HG02798 (cell line): Measurements from ENCODE around the gene ATMIN.

Source experiments
- ATAC-seq: cut with Tn5 transposase; IDR thresholded peaks from one replicate; pipeline ENCODE4 v1.9.1; 2021; ENCODE audit warnings: mild to moderate bottlenecking; ENCODE audit not compliant: unreplicated experiment, poor library complexity

Gene ATMIN

DNA sequence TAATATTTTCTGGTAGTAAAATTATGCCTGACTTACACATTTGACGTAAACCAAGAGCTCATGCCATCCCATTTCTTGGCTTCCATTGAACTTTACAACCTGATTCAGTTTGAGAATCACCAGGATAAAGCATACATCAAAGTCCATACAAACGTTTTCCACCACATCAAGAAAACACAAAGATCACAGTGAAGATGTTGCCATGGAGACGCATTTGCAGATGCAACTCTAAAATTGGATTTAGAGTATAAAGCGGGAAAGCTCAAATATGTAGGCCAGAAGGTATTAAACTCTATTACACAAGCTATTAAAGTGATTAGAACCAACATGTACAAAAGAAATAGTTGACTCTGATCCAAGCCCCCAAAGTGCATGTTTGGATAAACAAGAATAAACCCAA lies 31.0 kb downstream of the ATMIN start:
- no peak for ATAC-seq

DNA sequence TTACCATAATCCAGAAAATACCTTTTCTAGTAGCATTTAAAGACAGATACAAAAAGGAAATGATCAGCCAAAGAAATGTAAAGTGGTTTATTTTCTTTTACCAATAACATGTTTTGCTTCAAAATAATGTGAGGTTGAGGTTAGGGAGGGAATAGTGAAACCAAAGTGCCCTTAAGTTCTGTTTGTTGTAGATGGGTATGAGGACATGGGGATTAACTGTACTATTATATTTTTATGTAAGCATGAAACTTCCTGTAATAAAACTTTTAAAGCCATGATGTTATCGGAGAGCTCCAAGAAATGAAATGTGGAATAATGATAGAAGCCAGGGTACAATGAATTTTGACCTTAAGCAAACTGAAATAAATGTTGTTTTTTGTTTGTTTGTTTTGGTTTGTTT lies 31.5 kb downstream of the ATMIN start:
- no peak for ATAC-seq

DNA sequence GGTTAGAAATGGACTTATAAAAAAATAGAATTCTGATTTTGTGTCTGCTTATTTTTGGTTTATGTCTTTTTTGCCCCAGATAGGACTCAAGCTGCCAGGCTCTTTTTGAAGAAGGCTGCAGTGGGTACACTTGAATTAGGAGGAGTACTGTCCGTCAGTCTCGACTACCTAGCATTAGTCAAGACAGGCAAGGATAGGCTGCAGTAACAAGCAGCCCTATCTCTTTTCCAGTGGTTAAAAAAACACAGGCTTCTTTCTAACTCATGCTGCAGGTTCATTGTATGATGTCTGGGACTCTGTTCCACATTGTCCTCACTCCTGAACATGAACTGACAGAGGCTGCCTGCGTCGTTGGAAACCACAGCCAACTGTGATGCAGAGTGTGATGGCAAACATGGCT lies 33.4 kb downstream of the ATMIN start:
- no peak for ATAC-seq

DNA sequence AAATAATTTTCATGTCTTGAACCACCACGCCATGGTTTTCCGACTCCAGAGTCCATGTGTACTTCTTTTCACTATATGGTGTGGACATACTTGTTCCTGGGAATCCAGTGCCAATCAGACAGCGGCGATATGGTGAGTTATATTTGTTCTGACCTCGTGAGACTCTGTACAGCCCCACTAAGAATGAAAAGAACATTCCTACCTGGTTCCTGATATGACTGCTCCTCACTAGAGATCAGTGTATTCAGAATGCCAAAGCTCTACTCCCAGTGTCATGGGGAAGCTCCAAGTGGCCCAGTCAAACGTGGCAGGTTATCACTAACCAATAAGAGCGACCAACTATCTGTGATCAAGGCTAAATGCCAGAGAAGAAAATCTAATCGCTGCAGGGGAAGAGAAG lies 35.3 kb downstream of the ATMIN start:
- no peak for ATAC-seq

DNA sequence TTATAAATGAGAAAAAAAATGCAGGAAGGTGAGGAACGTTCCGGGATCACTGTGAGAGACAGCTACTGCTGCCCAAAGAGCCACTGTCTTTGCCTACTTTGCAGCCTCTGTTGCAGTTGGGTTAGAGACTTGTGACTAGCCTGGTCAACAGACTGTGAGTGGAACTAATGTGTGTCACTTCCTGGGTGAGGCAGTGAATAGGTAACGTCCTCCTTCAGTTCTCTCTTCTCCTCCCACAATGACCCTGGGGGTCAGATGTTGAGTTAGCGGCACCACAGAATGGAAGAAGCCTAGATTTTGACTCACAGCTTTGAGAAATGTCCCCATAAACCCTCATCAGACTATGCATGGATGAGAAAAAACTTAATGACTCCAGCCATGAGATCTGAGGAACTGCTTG lies 36.2 kb downstream of the ATMIN start:
- no peak for ATAC-seq

DNA sequence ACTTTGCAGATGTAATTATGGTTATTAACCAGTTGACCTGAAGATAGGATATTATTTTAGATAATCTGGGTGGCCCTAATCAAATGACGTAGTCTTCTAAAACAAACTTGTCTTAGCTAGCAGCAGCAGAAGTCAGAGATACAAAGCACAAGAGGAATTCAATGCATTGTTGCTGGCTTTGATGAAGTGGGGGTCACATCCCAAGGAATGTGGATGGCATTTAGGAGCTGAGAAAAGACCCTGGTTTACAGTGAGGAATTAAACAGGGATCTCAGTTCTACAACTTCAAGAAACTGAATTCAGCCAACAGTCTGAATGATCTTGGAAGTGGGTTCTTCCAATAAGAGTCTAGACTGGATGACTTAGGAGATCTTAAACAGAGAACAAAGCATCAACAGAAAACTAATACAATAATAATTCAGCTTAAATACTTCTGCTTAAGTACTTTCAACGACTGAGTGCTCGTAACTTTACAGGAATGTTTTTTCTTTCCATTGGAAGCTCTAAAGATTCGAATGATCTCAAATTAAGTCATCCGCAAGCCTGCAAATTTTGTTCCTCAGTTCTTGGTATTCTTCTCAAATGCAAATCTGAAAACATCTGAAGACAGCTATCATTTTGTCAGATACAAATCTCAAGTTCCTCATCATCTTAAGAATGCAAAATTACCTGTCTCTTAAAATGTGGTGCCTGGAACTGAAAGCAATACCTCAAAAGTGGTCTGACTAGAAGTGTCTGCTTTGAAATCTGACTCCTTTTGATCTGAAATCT lies 38.1 kb downstream of the ATMIN start:
- ATAC-seq, result no peak

DNA sequence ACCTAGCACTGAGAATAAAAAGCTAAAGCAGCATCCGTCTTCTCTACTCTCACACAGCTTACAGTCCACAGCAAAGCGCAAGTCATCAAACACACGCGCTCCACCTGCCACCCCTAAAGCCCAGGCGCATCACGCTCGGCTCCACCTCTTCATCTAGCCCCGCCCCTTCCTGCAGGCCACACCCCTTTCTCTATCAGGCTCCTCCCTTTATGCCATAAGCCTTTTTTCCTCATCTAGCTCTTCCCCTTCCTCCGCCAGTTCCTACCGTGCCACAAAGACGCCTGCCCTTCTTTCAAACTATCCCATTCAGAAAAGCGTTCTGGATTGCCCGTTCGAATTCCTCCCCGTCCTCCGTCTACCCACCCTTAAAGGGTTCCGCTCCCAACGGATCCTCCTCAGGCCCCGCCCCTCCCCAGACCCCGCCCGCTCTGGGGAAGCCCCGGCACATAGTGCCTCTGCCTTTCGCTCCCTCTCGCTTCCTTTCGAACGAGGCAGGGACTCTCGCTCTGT lies 41.0 kb downstream of the ATMIN start:
- peak; percentile 87 for ATAC-seq

DNA sequence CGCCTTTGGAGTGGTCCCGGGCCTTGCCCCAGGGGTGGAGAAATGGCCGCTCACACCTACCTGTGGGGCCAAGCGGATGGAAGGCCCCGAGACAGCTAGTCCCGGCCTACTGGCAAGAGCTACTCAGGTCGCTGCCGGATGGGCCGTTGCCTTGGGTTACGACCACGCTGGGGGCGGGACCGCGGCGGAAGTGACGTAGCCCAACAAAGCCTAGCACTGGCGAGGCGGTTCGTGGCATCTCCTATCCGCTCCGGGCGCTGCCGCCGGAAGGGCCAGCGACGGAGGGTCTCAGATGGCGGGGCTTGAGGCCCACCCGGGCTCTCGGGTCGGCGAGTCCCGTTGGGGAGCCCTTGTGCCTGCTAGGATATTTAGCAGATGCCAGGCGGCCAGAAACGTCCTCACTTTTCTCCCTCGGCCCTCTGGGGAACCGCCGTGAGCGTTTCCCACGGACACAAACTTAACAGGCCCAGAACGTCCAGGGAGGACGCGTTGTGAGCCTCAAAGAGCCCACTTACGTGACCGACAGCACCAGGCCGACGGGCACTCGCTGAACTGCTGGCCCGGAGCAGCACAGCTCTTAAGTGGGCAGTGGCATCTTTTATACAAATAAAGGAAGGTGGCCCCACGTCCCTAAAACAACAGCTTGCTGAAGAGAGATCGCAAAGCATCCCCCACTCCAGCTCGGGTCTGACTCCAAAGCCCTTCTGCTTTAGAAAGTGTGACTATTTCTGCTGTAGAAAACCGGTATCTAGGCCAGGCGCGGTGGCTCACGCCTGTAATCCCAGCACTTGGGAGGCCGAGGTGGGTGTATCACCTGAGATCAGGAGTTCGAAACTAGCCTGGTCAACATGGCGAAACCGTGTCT lies 41.7 kb downstream of the ATMIN start, which contains the start of gene C16orf46:
Gene C16orf46 (minus strand): TSS at position 163 of the 865 bp plus-strand sequence. CDS start 13,283 bp downstream, outside the sequence.
- ATAC-seq, result peak; percentile 97

DNA sequence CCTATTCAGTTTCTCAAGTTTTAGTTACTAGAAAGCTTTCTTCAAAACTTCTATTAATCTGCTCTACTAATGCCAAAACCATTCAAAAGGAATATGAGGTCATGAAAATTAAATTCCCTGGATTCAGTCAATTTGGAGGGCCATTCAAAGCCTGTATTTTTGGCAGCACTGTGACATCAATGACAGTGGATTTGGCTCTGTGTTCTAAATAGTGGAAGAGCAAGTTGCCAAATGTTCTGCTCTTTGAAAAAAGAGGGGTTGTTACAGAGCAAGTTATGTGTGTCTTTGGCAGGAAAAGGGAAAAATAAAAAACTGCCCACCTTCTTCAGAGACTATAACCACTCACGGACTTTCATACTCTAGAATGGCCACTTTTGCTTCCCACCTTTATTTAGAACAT lies 44.6 kb downstream of the ATMIN start:
- no peak for ATAC-seq

DNA sequence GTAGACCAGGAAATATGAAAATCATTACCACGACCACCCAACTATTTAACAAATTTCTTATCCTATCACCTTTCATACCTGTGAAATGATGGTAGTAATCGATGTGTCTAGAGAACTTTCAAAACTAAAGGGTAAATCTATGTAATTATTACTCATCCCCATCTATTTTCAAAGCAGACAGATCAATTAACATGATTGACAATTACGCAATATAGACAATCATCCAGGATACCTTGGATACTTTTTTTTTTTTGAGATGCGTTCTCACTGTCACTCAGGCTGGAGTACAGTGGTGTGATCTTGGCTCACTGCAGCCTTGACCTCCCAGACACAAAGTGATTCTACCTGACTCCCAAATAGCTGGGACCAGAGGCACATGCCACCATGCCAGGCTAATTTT lies 45.4 kb downstream of the ATMIN start:
- ATAC-seq, result no peak

DNA sequence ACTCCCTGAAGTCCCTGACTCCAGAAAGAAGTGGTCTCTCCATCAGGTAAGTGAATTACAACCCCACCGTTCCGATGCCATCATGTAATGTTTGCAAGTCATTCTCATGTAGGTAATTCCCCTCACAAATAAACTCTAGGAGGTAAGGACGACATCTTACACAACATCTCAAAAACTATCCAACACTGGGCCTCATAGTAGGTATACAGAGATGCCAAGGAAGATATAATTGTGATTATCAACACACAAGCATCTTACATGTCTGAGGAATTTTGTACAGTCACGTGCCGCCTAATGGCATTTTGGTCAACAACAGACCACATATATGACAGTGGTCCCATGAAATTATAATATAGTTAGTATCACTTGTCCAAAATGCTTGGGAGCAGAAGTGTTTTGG lies 53.2 kb downstream of the ATMIN start:
- ATAC-seq, result no peak

DNA sequence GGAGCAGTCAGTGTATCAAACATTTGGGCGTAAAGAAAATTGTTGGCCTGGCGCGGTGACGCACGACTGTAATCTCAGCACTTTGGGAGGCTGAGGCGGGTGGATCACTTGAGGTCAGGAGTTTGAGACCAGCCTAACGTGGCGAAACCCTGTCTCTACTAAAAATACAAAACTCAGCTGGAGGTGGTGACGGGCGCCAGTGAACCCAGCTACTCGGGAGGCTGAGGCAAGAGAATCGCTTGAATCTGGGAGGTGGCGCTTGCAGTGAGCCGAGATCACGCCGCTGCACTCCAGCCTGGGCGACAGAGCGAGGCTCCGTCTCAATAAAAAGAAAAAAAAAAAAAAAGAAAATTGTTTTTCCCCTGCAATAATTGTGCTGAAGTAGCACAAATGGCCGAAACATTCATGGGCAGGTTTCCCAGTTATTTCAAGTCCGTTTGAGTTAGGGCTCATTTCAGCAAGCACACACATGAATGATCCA lies 59.2 kb downstream of the ATMIN start:
- ATAC-seq, result no peak

DNA sequence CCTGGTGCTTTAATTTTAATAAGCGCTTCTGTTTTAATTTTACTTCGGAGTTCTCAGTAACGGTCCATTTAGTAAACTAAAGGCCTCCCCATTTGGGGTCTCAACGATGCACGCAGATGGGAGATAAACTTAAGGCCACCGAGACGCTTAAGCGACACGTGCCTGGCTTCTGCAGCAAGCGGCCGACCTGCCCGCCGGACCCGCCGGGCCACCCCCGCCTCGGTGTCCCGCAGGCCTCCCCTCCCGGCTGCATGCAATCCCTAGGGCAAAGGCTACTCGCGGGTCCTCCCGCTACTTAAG lies 60.0 kb downstream of the ATMIN start:
- no peak for ATAC-seq

DNA sequence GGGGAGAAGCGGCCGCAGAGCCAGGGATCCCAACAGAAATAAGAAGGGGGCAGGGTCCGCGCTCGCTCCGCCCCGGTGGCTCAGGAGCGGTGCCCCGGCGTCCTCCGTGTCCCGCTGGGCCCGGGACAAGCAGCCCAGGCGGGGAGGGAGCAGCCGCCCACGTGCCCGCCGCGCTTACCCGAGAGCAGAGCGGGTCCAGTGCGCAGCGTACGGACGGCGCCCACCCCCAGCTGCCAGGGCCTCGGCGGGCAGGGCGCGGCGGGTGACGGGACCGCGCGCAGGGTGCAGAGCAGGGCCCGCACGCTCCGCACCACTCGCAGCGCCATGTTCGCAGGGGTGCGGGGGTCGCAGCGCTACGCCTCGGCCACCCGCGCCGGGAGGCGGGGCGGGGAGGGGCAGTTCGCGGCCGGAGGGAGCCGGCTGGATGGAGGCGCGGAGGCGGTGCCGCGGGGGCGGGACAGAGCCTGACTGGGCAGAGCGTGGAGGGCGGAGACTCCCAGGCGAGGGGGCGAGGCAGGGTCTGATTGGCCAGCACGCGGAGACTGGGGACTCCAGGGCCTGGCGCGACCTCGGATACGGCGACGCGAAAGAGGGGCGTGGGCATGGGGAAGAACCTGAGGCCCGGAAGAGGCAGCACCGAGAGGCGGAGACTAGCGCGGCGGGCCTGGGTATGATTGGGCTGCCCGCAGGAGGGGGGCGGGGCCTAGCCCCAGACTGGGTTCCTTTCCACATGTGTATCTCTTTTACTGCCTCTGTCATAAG lies 60.5 kb downstream of the ATMIN start, which contains the start of gene GCSH:
Gene GCSH (minus strand): TSS at position 443 of the 762 bp plus-strand sequence. CDS start 117 bp downstream, at position 326.
- peak; percentile 99 for ATAC-seq

DNA sequence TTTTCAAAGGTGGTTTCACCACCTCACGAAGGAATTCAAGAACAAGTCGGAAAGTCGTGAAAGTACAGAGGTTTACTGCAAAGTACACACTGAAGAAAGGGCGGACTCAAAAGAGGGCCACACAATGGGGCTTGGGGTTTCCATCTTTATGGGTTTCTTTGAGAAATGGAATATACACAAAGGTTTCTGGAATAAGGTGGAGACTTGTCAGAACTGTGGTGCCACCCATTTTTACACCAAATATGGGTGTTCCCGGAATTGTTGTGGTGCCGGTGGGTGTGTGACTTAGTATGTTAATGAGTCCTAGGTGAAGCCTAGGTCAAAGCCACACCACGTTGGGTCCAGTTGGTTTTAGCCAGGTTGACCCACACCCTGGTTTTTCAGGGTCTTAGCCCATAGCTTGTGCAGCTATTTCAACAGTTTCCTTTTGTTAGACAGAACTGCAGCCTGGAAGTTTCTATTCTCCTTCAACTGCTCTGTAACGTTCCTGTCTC lies 61.1 kb downstream of the ATMIN start:
- ATAC-seq, result no peak
